Measurements from ENCODE around the gene APBB2.

Gene APBB2

DNA sequence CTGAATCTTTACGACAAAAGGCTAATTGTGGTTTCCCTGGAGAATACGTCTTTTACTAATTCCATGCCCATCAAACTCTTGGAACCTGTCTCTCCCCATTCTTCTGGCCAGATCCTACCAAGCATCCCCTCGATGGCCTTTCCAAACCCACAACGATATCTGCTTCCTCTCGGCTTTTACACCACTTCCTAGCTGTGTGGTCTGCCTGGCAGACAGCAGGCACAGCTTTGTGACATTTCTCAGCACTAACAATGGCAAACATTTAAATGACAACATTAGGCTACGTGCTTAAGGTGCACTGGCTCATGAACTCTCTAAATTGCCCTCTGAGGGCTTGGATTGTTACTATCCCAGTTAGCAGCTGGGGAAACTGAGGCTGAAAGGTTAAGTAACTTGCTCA, 323.6 kb downstream of the APBB2 start:
- TF ChIP-seq, protein P1, sequence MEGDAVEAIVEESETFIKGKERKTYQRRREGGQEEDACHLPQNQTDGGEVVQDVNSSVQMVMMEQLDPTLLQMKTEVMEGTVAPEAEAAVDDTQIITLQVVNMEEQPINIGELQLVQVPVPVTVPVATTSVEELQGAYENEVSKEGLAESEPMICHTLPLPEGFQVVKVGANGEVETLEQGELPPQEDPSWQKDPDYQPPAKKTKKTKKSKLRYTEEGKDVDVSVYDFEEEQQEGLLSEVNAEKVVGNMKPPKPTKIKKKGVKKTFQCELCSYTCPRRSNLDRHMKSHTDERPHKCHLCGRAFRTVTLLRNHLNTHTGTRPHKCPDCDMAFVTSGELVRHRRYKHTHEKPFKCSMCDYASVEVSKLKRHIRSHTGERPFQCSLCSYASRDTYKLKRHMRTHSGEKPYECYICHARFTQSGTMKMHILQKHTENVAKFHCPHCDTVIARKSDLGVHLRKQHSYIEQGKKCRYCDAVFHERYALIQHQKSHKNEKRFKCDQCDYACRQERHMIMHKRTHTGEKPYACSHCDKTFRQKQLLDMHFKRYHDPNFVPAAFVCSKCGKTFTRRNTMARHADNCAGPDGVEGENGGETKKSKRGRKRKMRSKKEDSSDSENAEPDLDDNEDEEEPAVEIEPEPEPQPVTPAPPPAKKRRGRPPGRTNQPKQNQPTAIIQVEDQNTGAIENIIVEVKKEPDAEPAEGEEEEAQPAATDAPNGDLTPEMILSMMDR (IDR thresholded peaks at IDR 0.05; ENCODE audit: low read depth, low read length) = no peak
- Histone ChIP-seq H3K27ac (no peak overlapping the region), H3K27me3 (ENCODE audit: insufficient read depth, low read depth, severe bottlenecking) (no peaks in the 10 kb centered on the region), H3K4me3 (ENCODE audit: low read depth, low read length) (no peak overlapping the region), H3K9me3 (ENCODE audit: severe bottlenecking) (no peaks in the 10 kb centered on the region), H3K36me3 (no peaks in the 10 kb centered on the region)
- no peak for DNase-seq

DNA sequence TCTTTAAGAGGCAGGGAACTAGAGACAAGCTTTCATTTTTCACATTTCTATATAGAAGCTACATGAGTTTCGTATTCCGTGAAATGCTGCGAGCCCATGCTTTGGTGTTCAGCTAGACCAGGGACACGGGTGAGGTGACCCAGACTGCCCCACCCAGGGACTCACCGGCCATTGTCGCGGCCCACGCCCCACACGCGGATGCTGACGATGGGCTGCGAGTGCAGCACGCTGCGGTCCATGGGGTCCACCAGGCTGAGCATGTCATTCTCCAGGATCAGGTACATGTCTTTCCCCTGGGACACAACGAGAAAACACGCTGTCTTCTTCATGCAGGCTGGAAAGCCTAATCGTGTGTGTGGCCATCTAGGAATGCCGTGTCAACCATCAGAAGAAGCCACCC, 324.1 kb downstream of the APBB2 start:
- H3K4me3 ChIP-seq (ENCODE audit: low read depth, low read length) = no peak overlapping the region
- no peaks in the 10 kb centered on the region for H3K27me3 ChIP-seq (ENCODE audit: insufficient read depth, low read depth, severe bottlenecking)
- TF ChIP-seq, protein P1 (IDR thresholded peaks at IDR 0.05; ENCODE audit: low read depth, low read length) = no peak
- no peak overlapping the region for H3K27ac ChIP-seq
- H3K36me3 ChIP-seq = no peaks in the 10 kb centered on the region
- DNase-seq = no peak
- no peaks in the 10 kb centered on the region for H3K9me3 ChIP-seq (ENCODE audit: severe bottlenecking)

DNA sequence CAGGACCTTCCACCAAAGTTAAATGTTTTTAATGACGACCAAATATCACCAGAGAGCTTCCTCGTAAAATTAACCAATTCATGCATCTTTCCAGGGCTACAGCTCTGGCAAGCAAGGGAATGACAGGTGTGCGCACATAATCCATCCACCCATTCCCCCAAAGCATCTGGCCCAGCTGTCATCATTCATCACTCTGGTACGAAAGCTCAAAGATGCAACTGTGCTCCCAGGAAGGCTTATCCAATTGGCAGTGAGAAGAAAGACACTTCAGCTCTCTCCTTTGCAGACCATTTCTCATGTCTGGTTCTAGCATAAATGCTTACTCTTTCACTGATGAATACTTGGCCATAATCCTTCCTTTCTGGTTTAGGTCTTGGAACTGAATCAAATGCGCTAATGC, 325.4 kb downstream of the APBB2 start:
- Histone ChIP-seq H3K27me3 (ENCODE audit: insufficient read depth, low read depth, severe bottlenecking) (no peaks in the 10 kb centered on the region), H3K9me3 (ENCODE audit: severe bottlenecking) (no peaks in the 10 kb centered on the region), H3K27ac (no peak overlapping the region), H3K36me3 (no peaks in the 10 kb centered on the region), H3K4me3 (ENCODE audit: low read depth, low read length) (no peak overlapping the region)
- no peak for DNase-seq
- TF ChIP-seq, protein P1 (IDR thresholded peaks at IDR 0.05; ENCODE audit: low read depth, low read length) = no peak

DNA sequence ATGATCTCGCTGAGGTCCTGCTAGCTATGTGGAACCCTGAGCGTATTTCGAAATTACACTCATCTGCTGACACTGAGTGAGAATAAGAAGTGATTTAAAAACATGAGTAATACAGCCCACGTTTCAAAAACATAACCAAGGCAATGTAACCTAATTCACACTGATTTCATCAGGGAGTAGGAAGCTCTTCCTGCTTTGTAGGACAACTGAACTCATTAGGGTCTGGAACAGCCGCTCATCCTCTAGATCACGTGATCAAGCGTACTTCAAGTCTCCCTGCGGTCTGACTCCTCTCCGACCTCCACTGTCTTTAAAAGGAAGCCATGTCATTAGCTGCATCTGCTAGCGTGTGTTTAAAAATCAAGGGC, 326.6 kb downstream of the APBB2 start:
- Histone ChIP-seq H3K27me3 (ENCODE audit: insufficient read depth, low read depth, severe bottlenecking) (no peaks in the 10 kb centered on the region), H3K4me3 (ENCODE audit: low read depth, low read length) (no peak overlapping the region), H3K36me3 (no peaks in the 10 kb centered on the region), H3K9me3 (ENCODE audit: severe bottlenecking) (no peaks in the 10 kb centered on the region), H3K27ac (no peak overlapping the region)
- TF ChIP-seq, protein P1 (IDR thresholded peaks at IDR 0.05; ENCODE audit: low read depth, low read length) = no peak
- no peak for DNase-seq

DNA sequence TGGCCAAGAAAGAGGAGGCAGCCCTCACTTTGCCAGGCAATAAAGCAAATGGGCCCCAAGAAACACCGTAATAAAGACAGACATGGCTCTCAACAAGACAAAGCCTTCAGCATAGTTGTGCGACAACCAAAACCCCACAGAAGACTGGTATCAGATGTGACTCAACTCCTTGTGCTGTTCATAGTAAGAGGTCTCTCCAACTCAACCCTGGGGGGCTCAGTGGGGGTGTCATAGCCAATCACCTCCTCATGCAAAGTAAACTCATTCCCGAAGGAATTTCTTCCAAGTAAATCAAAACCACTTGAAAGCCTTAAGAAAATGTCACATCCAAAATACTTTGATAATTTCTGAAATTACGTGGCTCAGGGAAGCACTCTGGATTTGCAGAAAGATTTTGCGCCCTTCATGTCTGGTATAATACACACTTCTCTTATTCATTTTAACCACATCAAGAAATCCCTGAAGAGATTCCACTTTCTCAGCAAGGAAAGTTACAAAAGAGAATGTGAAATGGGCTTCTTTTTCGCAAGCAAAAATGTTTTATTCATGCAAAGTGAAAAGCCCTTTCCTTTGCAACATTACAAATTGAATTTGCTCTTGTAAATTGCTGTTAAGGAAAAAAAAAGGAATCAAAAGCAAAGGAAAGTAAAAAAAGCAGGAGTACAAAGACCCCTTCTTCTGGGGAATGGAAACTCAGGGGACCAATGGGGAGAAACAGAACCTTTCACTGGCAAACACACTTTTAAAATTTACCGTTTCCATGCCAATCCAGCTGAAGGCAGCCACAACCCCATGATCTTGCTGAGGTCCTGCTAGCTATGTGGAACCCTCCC, 327.2 kb downstream of the APBB2 start:
- DNase-seq = no peak
- H3K27ac ChIP-seq = no peak overlapping the region

More for the DNA sequence above, 327.2 kb downstream of the APBB2 start:
- Histone ChIP-seq H3K36me3 (no peaks in the 10 kb centered on the region), H3K9me3 (ENCODE audit: severe bottlenecking) (no peaks in the 10 kb centered on the region), H3K27me3 (ENCODE audit: insufficient read depth, low read depth, severe bottlenecking) (no peaks in the 10 kb centered on the region), H3K4me3 (ENCODE audit: low read depth, low read length) (no peak overlapping the region)
- TF ChIP-seq, protein P1 (IDR thresholded peaks at IDR 0.05; ENCODE audit: low read depth, low read length) = no peak

All from WERI-Rb-1 (cell line).